SKM-1 (cell line): ENCODE data around the gene EEF1A2.

Experiments
- DNase-seq: peaks from one replicate; lab custom pipeline; 2025; ENCODE audit not compliant: unreplicated experiment; lab: John Stamatoyannopoulos, UW

EEF1A2 gene

DNA sequence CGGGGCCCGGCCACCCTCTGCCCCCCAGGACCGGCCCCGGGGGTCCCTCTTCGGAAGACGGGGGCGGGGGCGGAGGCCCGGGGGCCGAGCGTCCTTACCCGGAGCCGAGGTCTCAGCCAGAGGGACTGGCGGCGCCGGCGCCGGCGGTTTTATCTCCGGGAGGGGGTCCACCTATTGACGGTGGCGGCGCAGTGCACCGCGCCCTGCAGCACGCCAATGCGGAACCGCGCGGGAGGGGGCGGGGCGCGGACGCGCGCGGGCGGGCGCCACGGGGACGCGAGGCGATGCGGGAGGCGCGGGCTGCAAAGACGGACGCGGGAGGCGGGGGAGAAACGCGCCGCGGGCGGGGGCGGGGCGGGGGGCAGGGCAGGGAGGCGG is at the start of gene EEF1A2:
EEF1A2 (minus strand) TSS at position 124 of the 378 bp plus-strand sequence. CDS start 1,320 bp downstream, outside the sequence.
- no peak for DNase-seq

DNA sequence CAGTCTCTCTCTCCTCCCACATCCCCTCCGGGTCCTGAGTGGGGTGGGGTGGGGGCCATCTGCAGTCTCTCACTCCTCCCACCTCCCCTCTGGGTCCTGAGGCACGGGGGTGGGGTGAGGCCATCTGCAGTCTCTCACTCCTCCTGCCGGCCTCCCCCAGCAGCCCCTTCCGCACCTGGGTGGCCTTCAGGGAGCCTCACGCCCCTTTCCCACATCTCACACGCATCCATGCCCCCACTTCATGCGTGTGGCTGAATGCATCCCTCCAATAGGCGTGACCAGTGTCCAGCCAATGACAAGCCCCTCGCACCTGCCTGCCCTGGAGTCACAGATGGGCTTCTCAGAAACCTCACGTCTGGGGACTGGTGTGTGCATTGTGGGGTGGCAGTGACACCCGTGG is 49.7 kb upstream of the EEF1A2 start:
- DNase-seq: no peak

DNA sequence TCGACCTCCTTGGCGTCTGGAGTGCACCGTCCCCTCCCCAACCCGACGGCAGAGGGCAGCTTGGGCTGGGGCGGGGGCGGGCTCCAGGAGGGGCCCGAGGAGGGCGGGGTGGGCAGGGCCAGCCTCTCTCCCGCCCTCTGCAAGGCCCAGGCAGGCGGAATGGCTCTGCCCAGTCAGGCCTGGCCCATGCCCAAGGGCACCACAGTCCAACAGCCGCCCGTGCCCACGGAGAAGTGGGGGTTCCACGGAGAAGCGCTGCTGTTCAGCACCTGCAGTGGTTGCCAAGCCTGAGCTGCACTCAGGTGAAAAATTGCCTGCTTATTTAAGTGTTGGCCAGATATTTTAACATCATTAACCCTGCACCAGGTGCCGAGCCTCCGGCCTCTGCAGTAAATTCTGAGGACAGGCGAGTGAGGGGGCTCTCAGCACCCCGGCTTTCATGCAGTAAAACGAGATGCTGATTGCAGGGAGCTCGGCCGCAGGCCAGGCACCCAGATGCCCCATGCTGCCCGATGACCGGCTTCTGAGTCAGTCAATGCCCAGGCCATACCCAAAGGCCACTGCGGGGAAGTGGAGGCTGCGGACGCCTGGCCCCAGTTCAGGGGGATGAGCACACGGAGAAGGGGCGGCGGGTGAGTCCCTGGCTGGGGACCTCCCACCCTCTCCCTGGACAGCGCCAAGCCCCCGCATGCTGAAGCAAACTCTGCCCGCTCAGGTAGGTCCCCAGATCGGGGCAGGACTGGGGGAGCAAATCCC is 49.0 kb upstream of the EEF1A2 start, which contains the start of gene SRMS:
SRMS (minus strand) TSS at position 25 of the 756 bp plus-strand sequence. CDS start 286 bp downstream, outside the sequence.
- DNase-seq: no peak

DNA sequence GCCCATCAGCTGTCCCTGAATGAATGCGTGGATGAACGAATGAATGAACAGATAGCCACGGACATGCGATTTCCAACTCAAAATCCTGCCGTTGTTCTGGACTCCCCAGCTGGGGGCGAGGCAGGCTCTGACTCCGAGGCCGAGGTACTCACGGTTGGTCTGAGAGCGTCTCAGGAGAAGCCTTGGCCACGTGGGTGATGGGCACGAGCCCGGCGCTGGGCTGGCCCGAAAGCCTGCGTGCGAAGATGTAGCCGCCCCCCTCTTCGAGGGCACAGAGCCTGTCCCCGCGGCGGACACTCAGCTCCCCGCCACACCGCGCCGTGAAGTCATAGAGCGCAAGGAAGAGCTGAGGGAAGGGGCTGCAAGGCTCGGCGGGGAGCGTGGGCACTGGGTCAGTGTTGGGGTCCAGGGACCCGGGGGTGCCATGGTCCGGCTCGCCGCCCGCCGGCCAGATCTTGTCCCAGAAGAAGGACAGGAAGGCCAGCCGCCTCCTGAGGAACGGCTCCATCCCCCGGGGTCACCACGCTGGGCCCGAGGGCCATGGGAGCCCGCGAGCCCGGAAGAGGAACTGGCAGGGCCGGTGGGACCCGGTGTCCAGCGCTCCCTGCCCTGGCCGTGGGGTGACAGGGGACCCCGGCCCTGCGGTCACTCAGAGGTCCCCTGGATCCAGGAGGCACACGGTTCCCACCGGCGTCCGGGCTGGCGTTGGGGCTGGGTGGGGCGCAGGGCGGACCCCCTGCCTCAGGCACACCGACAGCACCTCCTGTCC is 48.3 kb upstream of the EEF1A2 start:
- no peak for DNase-seq

DNA sequence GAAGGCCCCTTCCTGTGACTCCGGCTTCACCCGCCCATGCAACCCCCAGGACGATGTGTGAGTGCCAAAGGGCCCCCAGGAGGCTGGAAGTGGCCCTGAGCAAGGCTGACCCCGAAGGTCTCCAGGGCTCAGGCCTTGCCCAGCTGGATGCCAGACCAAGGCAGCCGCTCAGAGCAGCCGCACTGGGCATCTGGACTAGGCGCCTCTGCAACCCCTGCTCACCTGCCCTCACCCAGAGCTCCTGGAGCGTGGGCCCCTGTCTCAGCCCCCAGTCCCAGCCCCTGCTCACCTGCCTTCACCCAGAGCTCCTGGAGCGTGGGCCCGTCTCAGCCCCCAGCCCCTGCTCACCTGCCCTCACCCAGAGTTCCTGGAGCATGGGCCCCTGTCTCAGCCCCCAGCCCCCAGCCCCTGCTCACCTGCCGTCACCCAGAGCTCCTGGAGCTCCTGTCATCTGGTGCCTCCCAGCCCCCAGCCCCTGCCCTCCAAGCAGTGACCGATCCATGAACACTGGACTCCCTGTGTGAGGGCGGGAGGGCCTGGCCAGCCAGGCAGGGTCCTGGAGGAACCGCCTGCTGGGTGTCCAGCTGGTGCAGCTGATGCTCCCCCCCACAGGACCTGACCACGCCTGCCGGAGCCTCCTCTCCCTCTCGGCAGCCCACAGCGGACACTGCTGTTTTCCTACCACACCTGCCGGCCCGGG is 47.5 kb upstream of the EEF1A2 start:
- no peak for DNase-seq

DNA sequence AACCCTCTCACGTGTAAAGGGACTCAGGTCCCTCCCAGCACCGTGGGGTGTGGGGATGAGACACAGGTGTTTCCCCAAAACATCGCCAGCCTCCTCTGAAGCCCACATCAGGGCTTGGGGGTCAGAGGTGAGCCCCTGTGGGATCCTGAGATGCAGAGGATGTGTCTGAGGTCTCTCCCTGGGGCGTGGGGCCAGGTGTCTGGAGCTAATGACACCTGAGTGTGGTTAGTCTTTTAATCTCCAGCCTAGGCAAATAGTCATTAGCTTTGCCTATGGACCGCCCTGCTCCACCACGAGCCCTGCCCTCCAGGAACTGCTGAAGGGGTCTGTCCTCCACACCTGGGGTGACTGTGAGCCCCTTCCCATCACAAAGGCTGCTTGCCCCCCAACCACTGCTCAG is 46.9 kb upstream of the EEF1A2 start:
- no peak for DNase-seq

GRCh38 chr20:63544958-63545516 is 46.2 kb upstream of the EEF1A2 start:
- DNase-seq: no peak

GRCh38 chr20:63544241-63544957 is 45.5 kb upstream of the EEF1A2 start:
- DNase-seq: no peak

DNA sequence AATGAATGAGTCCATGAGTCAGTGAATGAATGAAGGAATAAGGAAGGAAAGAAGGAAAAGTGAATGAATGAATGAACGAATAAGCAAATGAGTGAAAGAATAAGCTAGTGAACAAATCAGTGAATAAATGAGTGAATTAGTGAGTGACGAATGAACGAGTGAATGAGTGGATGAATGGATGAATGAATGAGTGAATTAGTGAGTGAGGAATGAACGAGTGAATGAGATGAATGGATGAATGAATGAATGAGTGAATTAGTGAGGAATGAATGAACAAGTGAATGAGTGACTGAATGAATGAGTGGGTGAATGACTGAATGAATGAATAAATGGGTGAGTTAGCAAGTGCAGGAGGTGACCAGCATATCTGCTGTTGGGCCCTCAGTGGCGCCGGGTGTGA is 44.9 kb upstream of the EEF1A2 start:
- no peak for DNase-seq

GRCh38 chr20:63543131-63543530 is 44.2 kb upstream of the EEF1A2 start:
- no peak for DNase-seq

DNA sequence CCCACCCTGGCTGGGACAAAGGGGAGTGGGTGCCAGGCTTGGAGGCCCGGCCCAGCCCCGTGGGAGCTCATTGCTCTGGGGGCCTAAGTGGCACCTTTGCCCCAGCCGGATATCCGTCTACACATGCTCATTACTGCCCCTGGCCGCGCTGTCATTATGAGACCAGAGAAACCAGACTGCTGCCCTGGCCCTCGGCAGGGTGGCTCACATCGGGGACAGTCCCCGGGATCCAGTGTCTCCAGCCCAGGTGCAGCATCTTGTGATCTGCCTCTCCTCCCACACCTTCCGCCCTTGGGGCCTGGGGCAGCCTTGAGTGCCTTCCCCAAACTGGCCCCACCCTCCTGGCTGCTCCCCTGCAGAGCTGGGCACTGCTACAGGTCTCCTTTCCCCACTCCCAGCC is 43.8 kb upstream of the EEF1A2 start:
- DNase-seq: no peak

DNA sequence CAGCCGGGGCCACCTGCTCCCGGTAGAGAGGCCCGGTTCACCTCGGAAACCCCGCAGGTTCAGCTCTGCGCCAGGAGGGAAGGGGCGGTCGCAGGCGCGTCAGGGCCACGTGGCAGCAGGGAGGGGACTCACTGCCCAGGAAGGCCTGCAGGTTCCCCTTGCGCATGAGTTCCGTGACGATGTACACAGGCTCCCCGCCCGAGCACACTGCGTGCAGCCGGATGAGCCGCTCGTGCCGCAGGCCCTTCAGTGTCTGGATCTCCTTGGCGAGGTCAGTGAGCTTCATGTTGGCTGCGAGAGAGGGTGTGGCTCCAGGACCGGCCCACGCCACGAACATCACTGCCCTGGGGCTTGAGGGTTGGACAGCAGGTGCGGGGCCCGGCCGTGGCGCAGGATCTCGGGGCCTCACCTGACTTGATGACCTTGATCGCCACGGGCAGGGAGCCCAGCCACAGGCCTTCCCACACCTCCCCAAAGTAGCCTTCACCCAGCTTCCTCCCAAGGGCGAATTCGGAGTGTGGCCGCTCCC is 43.2 kb upstream of the EEF1A2 start:
- no peak for DNase-seq

DNA sequence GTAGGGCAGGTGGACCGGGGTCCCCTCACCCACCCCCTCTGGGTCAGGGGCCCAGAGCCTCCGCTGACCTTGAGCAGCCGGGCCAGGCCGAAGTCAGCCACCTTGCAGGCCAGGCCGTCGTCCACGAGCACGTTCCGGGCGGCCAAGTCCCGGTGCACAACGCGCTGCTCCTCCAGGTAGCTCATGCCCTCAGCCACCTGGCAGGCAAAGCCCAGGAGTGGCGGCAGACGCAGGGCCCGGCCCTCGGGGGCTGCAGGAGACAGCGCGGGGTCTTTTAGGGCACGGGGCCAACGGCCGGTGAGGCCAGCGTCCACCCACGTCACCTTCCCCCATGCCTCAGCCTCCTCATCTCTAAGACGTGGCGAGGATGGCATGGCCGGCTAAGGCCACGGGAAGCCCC is 42.5 kb upstream of the EEF1A2 start:
- DNase-seq: no peak

DNA sequence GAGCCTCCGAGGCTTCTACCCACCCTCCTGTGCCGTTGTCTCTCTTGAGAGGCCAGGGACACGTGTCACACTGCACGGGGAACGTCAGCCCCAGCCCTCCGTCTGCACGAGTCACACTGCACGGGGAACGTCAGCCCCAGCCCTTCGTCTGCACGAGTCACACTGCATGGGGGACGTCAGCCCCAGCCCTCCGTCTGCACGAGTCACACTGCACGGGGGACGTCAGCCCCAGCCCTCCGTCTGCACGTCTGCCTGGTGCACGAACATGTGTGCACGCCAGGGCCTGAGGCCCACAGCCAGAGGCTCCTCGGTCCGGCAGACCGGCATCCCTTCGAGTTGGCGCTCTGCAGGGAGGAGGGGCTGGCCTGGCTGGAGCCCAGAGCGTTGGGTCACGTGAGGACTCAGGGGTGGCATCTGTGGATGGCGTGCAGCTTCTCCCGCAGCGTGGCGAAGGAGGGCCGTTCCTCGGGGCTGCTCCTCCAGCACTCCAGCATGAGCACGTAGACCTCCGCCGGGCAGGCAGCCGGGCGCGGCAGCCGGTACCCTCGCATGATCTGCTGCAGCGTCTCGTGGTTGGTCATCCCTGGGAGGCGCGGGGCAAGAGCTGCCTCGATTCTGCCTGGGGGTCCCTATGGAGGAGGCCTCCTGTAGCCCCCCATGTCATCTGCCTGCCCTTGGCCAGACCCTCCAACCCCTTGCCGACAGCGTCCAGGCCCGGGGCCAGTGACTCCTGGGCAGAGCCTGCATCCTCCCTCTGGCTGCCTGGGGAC is 41.7 kb upstream of the EEF1A2 start:
- no peak for DNase-seq

- DNase-seq: no peak
Observed at GRCh38 chr20:63539441-63540370, 40.8 kb upstream of the EEF1A2 start.

GRCh38 chr20:63539092-63539430 is 40.2 kb upstream of the EEF1A2 start:
- no peak for DNase-seq

GRCh38 chr20:63538204-63539091 is 39.6 kb upstream of the EEF1A2 start:
- DNase-seq: no peak
